ENCODE data around the gene USP20. TPM values are rescaled to one million over a fixed set of nuclear protein-coding genes. Genes with fewer than 3 reads are reported as not detected.

Gene USP20
- total RNA-seq, 6 experiments from 2014 or later, result 7.5 to 14.0 (median 10.8) TPM

DNA sequence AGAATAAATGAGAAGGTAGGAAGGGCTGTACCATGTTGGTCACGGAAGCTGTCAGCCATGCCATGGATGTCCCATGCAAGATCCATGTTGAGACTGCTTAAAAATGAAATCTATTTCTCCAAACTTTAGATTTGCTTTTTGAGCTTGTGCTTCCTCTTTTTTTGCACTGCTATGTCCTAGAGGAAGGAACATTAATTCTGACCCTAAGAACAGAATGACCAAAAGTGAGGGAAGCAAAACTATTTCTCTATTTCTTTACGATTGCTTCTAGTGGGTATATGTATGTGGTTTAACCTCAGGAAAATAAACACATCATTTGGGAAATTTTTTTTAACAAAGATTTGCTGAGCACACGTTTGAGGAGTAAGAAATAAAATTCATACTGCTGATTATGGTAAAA, 84.6 kb downstream of the USP20 start:
- no peak for DNase-seq
- H3K4me3 ChIP-seq, result no peak overlapping the region
- no peaks in the 10 kb centered on the region for H3K4me1 ChIP-seq
- H3K27ac ChIP-seq, result peak overlapping the region in 1 of 3 donors; percentile 10
- TF ChIP-seq, protein P1, sequence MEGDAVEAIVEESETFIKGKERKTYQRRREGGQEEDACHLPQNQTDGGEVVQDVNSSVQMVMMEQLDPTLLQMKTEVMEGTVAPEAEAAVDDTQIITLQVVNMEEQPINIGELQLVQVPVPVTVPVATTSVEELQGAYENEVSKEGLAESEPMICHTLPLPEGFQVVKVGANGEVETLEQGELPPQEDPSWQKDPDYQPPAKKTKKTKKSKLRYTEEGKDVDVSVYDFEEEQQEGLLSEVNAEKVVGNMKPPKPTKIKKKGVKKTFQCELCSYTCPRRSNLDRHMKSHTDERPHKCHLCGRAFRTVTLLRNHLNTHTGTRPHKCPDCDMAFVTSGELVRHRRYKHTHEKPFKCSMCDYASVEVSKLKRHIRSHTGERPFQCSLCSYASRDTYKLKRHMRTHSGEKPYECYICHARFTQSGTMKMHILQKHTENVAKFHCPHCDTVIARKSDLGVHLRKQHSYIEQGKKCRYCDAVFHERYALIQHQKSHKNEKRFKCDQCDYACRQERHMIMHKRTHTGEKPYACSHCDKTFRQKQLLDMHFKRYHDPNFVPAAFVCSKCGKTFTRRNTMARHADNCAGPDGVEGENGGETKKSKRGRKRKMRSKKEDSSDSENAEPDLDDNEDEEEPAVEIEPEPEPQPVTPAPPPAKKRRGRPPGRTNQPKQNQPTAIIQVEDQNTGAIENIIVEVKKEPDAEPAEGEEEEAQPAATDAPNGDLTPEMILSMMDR (IDR thresholded peaks at IDR 0.05), result no peak
- TF ChIP-seq POLR2A (IDR thresholded peaks at IDR 0.05), result no peak
- WGBS (ENCODE audit: insufficient coverage, low coverage, low lambda C conversion rate, missing lambda C conversion rate), result 73% methylated on average over 3 of the region's 3 CpGs
- no peaks in the 10 kb centered on the region for H3K27me3 ChIP-seq
- intact Hi-C loops (cut with DNase I), result no loop called here
- peaks cover 0 to 24% (median 0%) of the 10 kb centered on the region in 4 donors for H3K36me3 ChIP-seq
- no peaks in the 10 kb centered on the region for H3K9me3 ChIP-seq
- ATAC-seq, result peak in 2 of 4 donors; percentile 59 to 63

DNA sequence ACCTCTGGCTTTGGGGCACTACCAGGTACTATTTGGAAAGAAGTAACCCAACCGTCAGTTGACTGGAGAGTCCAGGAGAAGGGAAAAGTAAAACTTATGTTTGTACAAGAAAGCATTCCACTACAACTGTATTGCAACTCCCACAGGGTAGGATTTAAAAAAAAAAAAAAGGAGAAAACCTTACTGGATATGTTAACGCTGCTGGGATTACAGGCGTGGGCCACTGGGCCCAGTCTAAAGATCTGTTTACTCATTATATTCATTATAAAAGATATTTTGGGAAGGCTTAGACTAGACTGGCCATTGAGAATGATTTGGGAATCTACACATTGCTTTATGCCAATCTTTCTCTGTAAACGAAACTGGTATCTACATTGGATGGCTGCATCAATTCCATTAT, 86.6 kb downstream of the USP20 start:
- Histone ChIP-seq H3K4me1 (no peaks in the 10 kb centered on the region), H3K36me3 (peaks cover 0 to 37% (median 0%) of the 10 kb centered on the region in 4 donors), H3K9me3 (no peaks in the 10 kb centered on the region), H3K4me3 (no peak overlapping the region), H3K27me3 (no peaks in the 10 kb centered on the region), H3K27ac (no peak overlapping the region)
- intact Hi-C loops (cut with DNase I), result no loop called here
- DNase-seq (no peak), ATAC-seq (no peak)
- no peak for TF ChIP-seq POLR2A (IDR thresholded peaks at IDR 0.05)
- TF ChIP-seq, protein P1 (IDR thresholded peaks at IDR 0.05), result no peak
- WGBS (ENCODE audit: insufficient coverage, low coverage, low lambda C conversion rate, missing lambda C conversion rate), result 97% methylated on average over 4 of the region's 4 CpGs

DNA sequence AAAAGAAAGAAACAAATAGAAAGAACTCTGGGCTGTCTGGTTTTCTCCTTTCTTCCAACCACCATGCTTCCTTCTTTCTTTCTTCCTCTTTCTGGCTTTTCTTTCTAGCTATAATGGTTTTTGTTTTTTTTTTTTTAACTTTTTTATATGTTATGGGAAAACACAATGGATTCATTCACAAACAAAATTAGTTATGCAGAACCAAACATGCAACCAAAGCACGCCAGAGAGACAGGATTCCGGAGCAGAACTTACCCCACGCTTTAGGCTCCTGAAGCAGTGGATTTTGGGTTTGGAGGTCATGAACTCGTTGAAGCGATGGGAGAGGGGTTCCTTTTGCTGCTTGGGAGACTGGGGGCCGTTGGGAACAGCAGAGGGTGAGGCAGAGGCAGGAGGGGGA, 88.3 kb downstream of the USP20 start:
- Histone ChIP-seq H3K27ac (no peak overlapping the region), H3K4me3 (no peak overlapping the region), H3K27me3 (no peaks in the 10 kb centered on the region), H3K36me3 (peaks cover 0 to 48% (median 2%) of the 10 kb centered on the region in 4 donors), H3K4me1 (no peaks in the 10 kb centered on the region), H3K9me3 (no peaks in the 10 kb centered on the region)
- whole genome bisulfite sequencing (ENCODE audit: insufficient coverage, low coverage, low lambda C conversion rate, missing lambda C conversion rate), result 90% methylated on average over 6 of the region's 6 CpGs
- intact Hi-C loops (cut with DNase I), result no loop called here
- DNase-seq (no peak), ATAC-seq (no peak)
- no peak for TF ChIP-seq POLR2A (IDR thresholded peaks at IDR 0.05)
- TF ChIP-seq, protein P1 (IDR thresholded peaks at IDR 0.05), result no peak

DNA sequence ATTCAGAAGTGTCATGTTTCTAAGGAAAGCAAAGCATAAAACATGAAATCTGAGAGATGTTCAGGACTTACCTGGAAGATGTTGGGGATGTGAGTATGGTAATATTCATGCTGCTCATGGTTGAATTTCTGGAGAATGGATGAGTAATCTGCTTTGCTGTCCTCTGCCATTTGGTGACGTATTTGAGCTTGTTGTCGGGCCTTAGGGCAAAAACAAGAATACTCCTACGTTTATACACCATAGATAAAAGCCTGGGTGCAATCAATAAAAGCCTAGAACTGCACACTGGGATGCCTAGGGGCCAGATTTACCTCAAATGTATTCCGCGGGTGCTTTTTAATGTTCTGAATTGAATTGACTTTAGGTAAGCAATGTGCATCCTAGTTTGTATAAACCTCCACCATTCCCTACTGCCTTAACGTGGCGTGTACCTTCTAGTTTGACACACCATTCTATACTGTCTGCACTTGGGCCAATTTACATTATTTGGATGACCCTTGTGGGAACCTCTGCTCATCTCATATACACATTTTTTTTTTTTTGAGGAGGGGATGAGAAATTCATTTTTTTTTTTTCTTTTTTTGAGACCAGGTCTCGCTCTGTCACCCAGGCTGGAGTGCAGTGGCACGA, 94.4 kb downstream of the USP20 start:
- H3K36me3 ChIP-seq, result peaks cover 0 to 33% (median 2%) of the 10 kb centered on the region in 4 donors
- no peak overlapping the region for H3K27ac ChIP-seq
- no peaks in the 10 kb centered on the region for H3K9me3 ChIP-seq
- intact Hi-C loops (cut with DNase I), result no loop called here
- no peak for DNase-seq
- TF ChIP-seq, protein P1 (IDR thresholded peaks at IDR 0.05), result no peak
- TF ChIP-seq POLR2A (IDR thresholded peaks at IDR 0.05), result no peak
- 94% methylated on average over 6 of the region's 9 CpGs for WGBS (ENCODE audit: insufficient coverage, low coverage, low lambda C conversion rate, missing lambda C conversion rate)
- no peak for ATAC-seq
- peaks cover 0 to 10% (median 0%) of the 10 kb centered on the region in 4 donors for H3K4me1 ChIP-seq
- H3K4me3 ChIP-seq, result no peak overlapping the region
- H3K27me3 ChIP-seq, result no peaks in the 10 kb centered on the region
